HepG2 (cell line): ENCODE results near the gene KIF1C. TPM values are rescaled to one million over a fixed set of nuclear protein-coding genes. Genes with fewer than 3 reads are reported as not detected.

ENCODE experiments used
- ARHGAP35 ChIP-seq: sonication (generic); formaldehyde crosslinking; IDR thresholded peaks from 2 replicates; pipeline ENCODE4 v1.9.0; 2022; ENCODE audit warnings: mild to moderate bottlenecking, inconsistent platforms, moderate library complexity, missing genetic modification reagents, borderline replicate concordance
- BRCA1 ChIP-seq: sonication (generic); formaldehyde crosslinking; IDR thresholded peaks from 2 replicates; pipeline ENCODE4 v1.4.0; 2020; ENCODE audit warnings: missing genetic modification reagents
- CHD4 ChIP-seq: fragments of 200-600 bp; sonication (generic); IDR thresholded peaks from 2 replicates; pipeline ENCODE4 v1.7.0; 2017; ENCODE audit warnings: mild to moderate bottlenecking, low read length, borderline replicate concordance
- HNRNPUL1 ChIP-seq: fragments of 200-400 bp; formaldehyde crosslinking; IDR thresholded peaks from 2 replicates; pipeline ENCODE4 v1.6.1; 2017; ENCODE audit warnings: low read depth, mild to moderate bottlenecking, low read length, moderate library complexity
- KDM5B ChIP-seq: sonication (generic); formaldehyde crosslinking; IDR thresholded peaks from 2 replicates; pipeline ENCODE4 v1.4.0; 2020; ENCODE audit warnings: missing genetic modification reagents, mild to moderate bottlenecking, borderline replicate concordance
- LCORL ChIP-seq, 2 experiments: fragments of 450-650 bp in 1 of 2; sonication (generic) in 1 of 2; formaldehyde crosslinking in 1 of 2; IDR thresholded peaks; 2 replicates each; pipeline versions ENCODE4 v1.5.0 to v1.6.1; 2017 to 2020; ENCODE audit warnings: antibody characterized with exemption in 1 of 2, missing genetic modification reagents in 1 of 2
- MIXL1 ChIP-seq: IDR thresholded peaks from 2 replicates; pipeline ENCODE4 v1.6.1; 2016
- NR2F6 ChIP-seq, 2 experiments: IDR thresholded peaks; 2 replicates each; pipeline ENCODE4 v1.6.1; 2016; ENCODE audit warnings: antibody characterized with exemption in 1 of 2, mild to moderate bottlenecking in 1 of 2
- RCOR2 ChIP-seq: IDR thresholded peaks from 2 replicates; pipeline ENCODE4 v1.6.1; 2016; ENCODE audit warnings: missing biosample characterization, missing genetic modification reagents
- SALL2 ChIP-seq: sonication (generic); formaldehyde crosslinking; IDR thresholded peaks from 2 replicates; pipeline ENCODE4 v1.8.1; 2023; ENCODE audit warnings: mild to moderate bottlenecking, missing genetic modification reagents, inconsistent platforms
- SETDB1 ChIP-seq: sonication (generic); formaldehyde crosslinking; IDR thresholded peaks from 2 replicates; pipeline ENCODE4 v1.5.1; 2020; ENCODE audit warnings: missing genetic modification reagents, mild to moderate bottlenecking, borderline replicate concordance
- SRY ChIP-seq: sonication (generic); formaldehyde crosslinking; IDR thresholded peaks from 2 replicates; pipeline ENCODE4 v1.8.0; 2022; ENCODE audit warnings: mild to moderate bottlenecking, missing genetic modification reagents
- STAG1 ChIP-seq: sonication (generic); formaldehyde crosslinking; IDR thresholded peaks from 2 replicates; pipeline ENCODE4 v1.4.0; 2020; ENCODE audit warnings: missing genetic modification reagents
- STAT5B ChIP-seq: sonication (generic); formaldehyde crosslinking; IDR thresholded peaks from 2 replicates; pipeline ENCODE4 v1.4.0; 2020; ENCODE audit warnings: missing genetic modification reagents
- TP53 ChIP-seq: sonication (generic); formaldehyde crosslinking; conservative IDR thresholded peaks from 2 replicates; pipeline ENCODE4 v1.4.0; 2020; ENCODE audit warnings: missing genetic modification reagents
- ZNF143 ChIP-seq: sonication (generic); formaldehyde crosslinking; IDR thresholded peaks from 2 replicates; pipeline ENCODE4 v1.4.0; 2020; ENCODE audit warnings: missing genetic modification reagents
- ZNF20 ChIP-seq: sonication (generic); formaldehyde crosslinking; IDR thresholded peaks from 2 replicates; pipeline ENCODE4 v1.4.0; 2020; ENCODE audit warnings: mild to moderate bottlenecking, moderate library complexity, missing genetic modification reagents
- ZNF431 ChIP-seq: sonication (generic); formaldehyde crosslinking; IDR thresholded peaks from 2 replicates; pipeline ENCODE4 v1.9.0; 2022; ENCODE audit warnings: missing genetic modification reagents, low read depth, mild to moderate bottlenecking, borderline replicate concordance
- ZNF446 ChIP-seq: sonication (generic); formaldehyde crosslinking; IDR thresholded peaks from 2 replicates; pipeline ENCODE4 v1.5.0; 2020; ENCODE audit warnings: mild to moderate bottlenecking, missing genetic modification reagents
- ZNF558 ChIP-seq: sonication (generic); formaldehyde crosslinking; IDR thresholded peaks from 2 replicates; pipeline ENCODE4 v1.9.0; 2022; ENCODE audit warnings: mild to moderate bottlenecking, missing genetic modification reagents, borderline replicate concordance
- ZNF710 ChIP-seq: sonication (generic); formaldehyde crosslinking; IDR thresholded peaks from 2 replicates; pipeline ENCODE4 v1.5.0; 2020; ENCODE audit warnings: mild to moderate bottlenecking, missing genetic modification reagents, borderline replicate concordance
- ZNF749 ChIP-seq: sonication (generic); formaldehyde crosslinking; IDR thresholded peaks from 2 replicates; pipeline ENCODE4 v1.8.0; 2022; ENCODE audit warnings: mild to moderate bottlenecking, missing genetic modification reagents, moderate library complexity, borderline replicate concordance
- ZNF775 ChIP-seq: sonication (generic); formaldehyde crosslinking; IDR thresholded peaks from 2 replicates; pipeline ENCODE4 v1.4.0; 2020; ENCODE audit warnings: missing genetic modification reagents, mild to moderate bottlenecking, moderate library complexity, borderline replicate concordance
- polyA plus RNA-seq, 8 experiments: library from polyadenylated mRNA; depleted of rRNA in 3 of 8; stranded (reverse) in 7 of 8; unstranded in 1 of 8; fragments of >200 nt; fragmentation: Illumina TruSeq in 4 of 8; extraction: Trizol in 4 of 8; gene quantifications; 2 replicates each; pipeline versions ENCODE4 v1.2.1 to v1.2.3, GENCODE V29; 2011 to 2016; ENCODE audit warnings: low read depth in 4 of 8, missing spikeins in 1 of 8, mixed read lengths in 1 of 8; ENCODE audit not compliant: insufficient read depth in 1 of 8
- total RNA-seq, 5 experiments: library from RNA; depleted of rRNA; stranded (reverse); fragments of >200 nt; fragmentation: Illumina TruSeq; extraction: Trizol; gene quantifications; 2 replicates each; pipeline ENCODE4 v1.2.3, GENCODE V29; 2016; ENCODE audit warnings: low read depth in 1 of 5
- TF ChIP-seq, protein P1 (sequence below): sonication (generic); formaldehyde crosslinking; IDR thresholded peaks from 2 replicates; pipeline ENCODE4 v1.4.0; 2020; ENCODE audit warnings: low read depth, missing genetic modification reagents

The KIF1C gene
- total and polyA plus RNA-seq, 2 of the 13 experiments (the other 11 are each of a cell fraction or from before 2014, with no cell fraction given), result 70.0 to 104 TPM

GRCh38 chr17:4948166-4948930 lies 49.4 kb upstream of the KIF1C start, which contains the start of gene PFN1 (continued):
- TF ChIP-seq SETDB1 (CRISPR knock-in tag) (no peak), ZNF775 (0 out of 2 replicates have a peak, but pooled peaks have one; percentile 58), ZNF710 (CRISPR knock-in tag) (no peak), LCORL (IDR thresholded peaks at IDR 0.05) (peak; percentile 73; the same call in 1 of the 2 replicates), LCORL (CRISPR knock-in tag; IDR thresholded peaks at IDR 0.05) (no peak; the same call in 1 of the 2 replicates), SRY (peak; percentile 85; the same call in 1 of the 2 replicates), ZNF558 (CRISPR knock-in tag) (peak; percentile 27; the same call in 1 of the 2 replicates), ZNF749 (CRISPR knock-in tag) (peak; percentile 68; the same call in 1 of the 2 replicates), ZNF143 (CRISPR knock-in tag) (no peak; the same call in 1 of the 2 replicates), STAT5B (CRISPR knock-in tag) (no peak), TP53 (CRISPR knock-in tag) (no peak), NR2F6 (IDR thresholded peaks at IDR 0.05) (peak; percentile 42; the same call in 1 of the 2 replicates), NR2F6 (CRISPR knock-in tag; IDR thresholded peaks at IDR 0.05) (no peak; the same call in 1 of the 2 replicates), ARHGAP35 (CRISPR knock-in tag) (peak; percentile 69; the same call in 1 of the 2 replicates), ZNF446 (CRISPR knock-in tag) (no peak; the same call in 1 of the 2 replicates), STAG1 (CRISPR knock-in tag) (no peak), SALL2 (CRISPR knock-in tag) (peak; percentile 74), BRCA1 (0 out of 2 replicates have a peak, but pooled peaks have one; percentile 51), RCOR2 (no peak), ZNF431 (no peak), MIXL1 (CRISPR knock-in tag) (no peak), CHD4 (peak; percentile 56; the same call in 1 of the 2 replicates), HNRNPUL1 (peak; percentile 37; the same call in 1 of the 2 replicates), ZNF20 (CRISPR knock-in tag) (peak; percentile 63; the same call in 1 of the 2 replicates), KDM5B (CRISPR knock-in tag) (no peak; the same call in 1 of the 2 replicates)
- TF ChIP-seq, protein P1, sequence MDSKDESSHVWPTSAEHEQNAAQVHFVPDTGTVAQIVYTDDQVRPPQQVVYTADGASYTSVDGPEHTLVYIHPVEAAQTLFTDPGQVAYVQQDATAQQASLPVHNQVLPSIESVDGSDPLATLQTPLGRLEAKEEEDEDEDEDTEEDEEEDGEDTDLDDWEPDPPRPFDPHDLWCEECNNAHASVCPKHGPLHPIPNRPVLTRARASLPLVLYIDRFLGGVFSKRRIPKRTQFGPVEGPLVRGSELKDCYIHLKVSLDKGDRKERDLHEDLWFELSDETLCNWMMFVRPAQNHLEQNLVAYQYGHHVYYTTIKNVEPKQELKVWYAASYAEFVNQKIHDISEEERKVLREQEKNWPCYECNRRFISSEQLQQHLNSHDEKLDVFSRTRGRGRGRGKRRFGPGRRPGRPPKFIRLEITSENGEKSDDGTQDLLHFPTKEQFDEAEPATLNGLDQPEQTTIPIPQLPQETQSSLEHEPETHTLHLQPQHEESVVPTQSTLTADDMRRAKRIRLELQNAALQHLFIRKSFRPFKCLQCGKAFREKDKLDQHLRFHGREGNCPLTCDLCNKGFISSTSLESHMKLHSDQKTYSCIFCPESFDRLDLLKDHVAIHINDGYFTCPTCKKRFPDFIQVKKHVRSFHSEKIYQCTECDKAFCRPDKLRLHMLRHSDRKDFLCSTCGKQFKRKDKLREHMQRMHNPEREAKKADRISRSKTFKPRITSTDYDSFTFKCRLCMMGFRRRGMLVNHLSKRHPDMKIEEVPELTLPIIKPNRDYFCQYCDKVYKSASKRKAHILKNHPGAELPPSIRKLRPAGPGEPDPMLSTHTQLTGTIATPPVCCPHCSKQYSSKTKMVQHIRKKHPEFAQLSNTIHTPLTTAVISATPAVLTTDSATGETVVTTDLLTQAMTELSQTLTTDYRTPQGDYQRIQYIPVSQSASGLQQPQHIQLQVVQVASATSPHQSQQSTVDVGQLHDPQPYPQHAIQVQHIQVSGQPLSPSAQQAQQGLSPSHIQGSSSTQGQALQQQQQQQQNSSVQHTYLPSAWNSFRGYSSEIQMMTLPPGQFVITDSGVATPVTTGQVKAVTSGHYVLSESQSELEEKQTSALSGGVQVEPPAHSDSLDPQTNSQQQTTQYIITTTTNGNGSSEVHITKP (CRISPR knock-in tag), result peak; percentile 94
